ENCODE data around the gene SDK1.

Gene SDK1

GRCh38 chr7:4076701-4077294 lies 775.7 kb downstream of the SDK1 start:
- DNase-seq (no peak), ATAC-seq (ENCODE audit: insufficient read depth, low read depth) (no peak)
- no peak overlapping the region for H3K4me3 ChIP-seq (ENCODE audit: low read depth in 1 of 2, low read length in 2 of 2)
- no peaks in the 10 kb centered on the region for H3K79me2 ChIP-seq (ENCODE audit: insufficient read depth, low read length)
- H3K4me1 ChIP-seq (ENCODE audit: insufficient read depth, low read length) = no peaks in the 10 kb centered on the region
- H3K9me3 ChIP-seq (ENCODE audit: insufficient read depth, low read length, severe bottlenecking) = no peaks in the 10 kb centered on the region
- no peaks in the 10 kb centered on the region for H3K27me3 ChIP-seq (ENCODE audit: insufficient read depth, low read length, poor library complexity)
- no peaks in the 10 kb centered on the region for H3K36me3 ChIP-seq (ENCODE audit: insufficient read depth, low read length)
- H4K20me1 ChIP-seq (ENCODE audit: insufficient read depth, low read length) = peaks cover 3% of the 10 kb centered on the region; the same call in 1 of the 2 replicates
- no peak for TF ChIP-seq EZH2 (IDR thresholded peaks at IDR 0.05; ENCODE audit: borderline replicate concordance, low read depth, low read length, severe bottlenecking)
- TF ChIP-seq, protein P1, sequence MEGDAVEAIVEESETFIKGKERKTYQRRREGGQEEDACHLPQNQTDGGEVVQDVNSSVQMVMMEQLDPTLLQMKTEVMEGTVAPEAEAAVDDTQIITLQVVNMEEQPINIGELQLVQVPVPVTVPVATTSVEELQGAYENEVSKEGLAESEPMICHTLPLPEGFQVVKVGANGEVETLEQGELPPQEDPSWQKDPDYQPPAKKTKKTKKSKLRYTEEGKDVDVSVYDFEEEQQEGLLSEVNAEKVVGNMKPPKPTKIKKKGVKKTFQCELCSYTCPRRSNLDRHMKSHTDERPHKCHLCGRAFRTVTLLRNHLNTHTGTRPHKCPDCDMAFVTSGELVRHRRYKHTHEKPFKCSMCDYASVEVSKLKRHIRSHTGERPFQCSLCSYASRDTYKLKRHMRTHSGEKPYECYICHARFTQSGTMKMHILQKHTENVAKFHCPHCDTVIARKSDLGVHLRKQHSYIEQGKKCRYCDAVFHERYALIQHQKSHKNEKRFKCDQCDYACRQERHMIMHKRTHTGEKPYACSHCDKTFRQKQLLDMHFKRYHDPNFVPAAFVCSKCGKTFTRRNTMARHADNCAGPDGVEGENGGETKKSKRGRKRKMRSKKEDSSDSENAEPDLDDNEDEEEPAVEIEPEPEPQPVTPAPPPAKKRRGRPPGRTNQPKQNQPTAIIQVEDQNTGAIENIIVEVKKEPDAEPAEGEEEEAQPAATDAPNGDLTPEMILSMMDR (IDR thresholded peaks at IDR 0.05; ENCODE audit: borderline replicate concordance, extremely low read depth, low read length, poor library complexity, severe bottlenecking) = no peak
- no peak overlapping the region for H2AFZ ChIP-seq (ENCODE audit: low read depth, low read length)
- no peak overlapping the region for H3K4me2 ChIP-seq (ENCODE audit: insufficient read depth, low read length)
- no peak overlapping the region for H3K27ac ChIP-seq (ENCODE audit: low read length)
- no peak overlapping the region for H3K9ac ChIP-seq (ENCODE audit: low read depth, low read length)

DNA sequence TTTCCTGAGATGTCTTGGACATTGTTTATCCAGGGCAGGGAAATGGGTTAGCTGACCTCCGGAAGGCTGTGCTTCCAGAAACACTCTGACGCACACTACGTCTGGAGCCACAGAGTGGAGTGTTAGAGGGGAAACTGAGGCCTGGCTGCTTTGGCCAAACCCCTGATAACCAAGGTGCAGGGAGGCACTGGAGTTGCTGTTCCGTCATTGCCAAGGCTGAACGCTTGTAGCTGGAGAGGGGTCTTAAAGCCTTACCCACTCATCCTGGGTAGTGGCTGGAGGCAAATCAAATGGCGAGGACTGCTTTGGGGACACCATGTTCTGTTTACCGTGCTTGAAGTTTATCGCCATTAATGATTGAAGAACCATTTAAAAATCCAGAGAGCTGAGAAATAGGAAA lies 776.9 kb downstream of the SDK1 start:
- H3K9ac ChIP-seq (ENCODE audit: low read depth, low read length) = no peak overlapping the region
- H3K27me3 ChIP-seq (ENCODE audit: insufficient read depth, low read length, poor library complexity) = no peaks in the 10 kb centered on the region
- DNase-seq (no peak), ATAC-seq (ENCODE audit: insufficient read depth, low read depth) (no peak)
- no peak overlapping the region for H3K27ac ChIP-seq (ENCODE audit: low read length)
- no peak overlapping the region for H3K4me2 ChIP-seq (ENCODE audit: insufficient read depth, low read length)
- no peaks in the 10 kb centered on the region for H3K79me2 ChIP-seq (ENCODE audit: insufficient read depth, low read length)
- H3K36me3 ChIP-seq (ENCODE audit: insufficient read depth, low read length) = no peaks in the 10 kb centered on the region
- no peak overlapping the region for H3K4me3 ChIP-seq (ENCODE audit: low read depth in 1 of 2, low read length in 2 of 2)
- H3K9me3 ChIP-seq (ENCODE audit: insufficient read depth, low read length, severe bottlenecking) = no peaks in the 10 kb centered on the region
- TF ChIP-seq, protein P1 (IDR thresholded peaks at IDR 0.05; ENCODE audit: borderline replicate concordance, extremely low read depth, low read length, poor library complexity, severe bottlenecking) = no peak
- no peak for TF ChIP-seq EZH2 (IDR thresholded peaks at IDR 0.05; ENCODE audit: borderline replicate concordance, low read depth, low read length, severe bottlenecking)
- no peaks in the 10 kb centered on the region for H3K4me1 ChIP-seq (ENCODE audit: insufficient read depth, low read length)
- no peak overlapping the region for H2AFZ ChIP-seq (ENCODE audit: low read depth, low read length)
- peaks cover 3% of the 10 kb centered on the region; the same call in 1 of the 2 replicates for H4K20me1 ChIP-seq (ENCODE audit: insufficient read depth, low read length)

DNA sequence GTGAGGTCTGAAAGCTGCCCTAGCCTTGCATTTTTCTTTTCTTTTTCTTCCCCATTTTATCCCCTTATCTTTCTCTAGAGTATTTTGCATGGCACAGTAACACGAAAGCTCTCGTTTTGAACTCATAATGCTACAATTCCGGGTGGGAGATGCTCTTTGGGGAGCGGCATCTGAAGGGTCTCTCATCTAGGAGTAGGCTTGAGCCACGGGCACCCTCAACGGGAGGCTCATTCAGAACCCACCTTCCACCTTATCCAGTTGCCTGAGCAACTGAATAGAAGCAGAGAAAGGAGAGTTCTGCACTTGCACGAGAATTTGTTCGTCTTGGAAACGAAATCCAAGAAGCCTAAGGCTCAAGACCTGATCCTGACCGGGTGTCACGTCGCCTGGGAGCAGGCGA lies 777.5 kb downstream of the SDK1 start:
- Histone ChIP-seq H4K20me1 (ENCODE audit: insufficient read depth, low read length) (peaks cover 3% of the 10 kb centered on the region; the same call in 1 of the 2 replicates), H3K27ac (ENCODE audit: low read length) (no peak overlapping the region), H3K27me3 (ENCODE audit: insufficient read depth, low read length, poor library complexity) (no peaks in the 10 kb centered on the region), H3K4me3 (ENCODE audit: low read depth in 1 of 2, low read length in 2 of 2) (no peak overlapping the region), H3K9me3 (ENCODE audit: insufficient read depth, low read length, severe bottlenecking) (no peaks in the 10 kb centered on the region), H3K4me1 (ENCODE audit: insufficient read depth, low read length) (no peaks in the 10 kb centered on the region), H3K9ac (ENCODE audit: low read depth, low read length) (no peak overlapping the region), H3K36me3 (ENCODE audit: insufficient read depth, low read length) (no peaks in the 10 kb centered on the region), H3K79me2 (ENCODE audit: insufficient read depth, low read length) (no peaks in the 10 kb centered on the region), H2AFZ (ENCODE audit: low read depth, low read length) (no peak overlapping the region), H3K4me2 (ENCODE audit: insufficient read depth, low read length) (no peak overlapping the region)
- ATAC-seq (ENCODE audit: insufficient read depth, low read depth) (no peak), DNase-seq (no peak)
- TF ChIP-seq, protein P1 (IDR thresholded peaks at IDR 0.05; ENCODE audit: borderline replicate concordance, extremely low read depth, low read length, poor library complexity, severe bottlenecking) = no peak
- no peak for TF ChIP-seq EZH2 (IDR thresholded peaks at IDR 0.05; ENCODE audit: borderline replicate concordance, low read depth, low read length, severe bottlenecking)
